HG02571 (cell line): ENCODE data around the gene INSM2.

Experiments used
- ATAC-seq: cut with Tn5 transposase; IDR thresholded peaks from one replicate; pipeline ENCODE4 v1.9.1; 2021; ENCODE audit warnings: mild to moderate bottlenecking, moderate library complexity; ENCODE audit not compliant: unreplicated experiment

The INSM2 gene

GRCh38 chr14:35539969-35540368, 6.0 kb downstream of the INSM2 start:
- no peak for ATAC-seq

- no peak for ATAC-seq
Observed at GRCh38 chr14:35543006-35543405, 9.0 kb downstream of the INSM2 start.

DNA sequence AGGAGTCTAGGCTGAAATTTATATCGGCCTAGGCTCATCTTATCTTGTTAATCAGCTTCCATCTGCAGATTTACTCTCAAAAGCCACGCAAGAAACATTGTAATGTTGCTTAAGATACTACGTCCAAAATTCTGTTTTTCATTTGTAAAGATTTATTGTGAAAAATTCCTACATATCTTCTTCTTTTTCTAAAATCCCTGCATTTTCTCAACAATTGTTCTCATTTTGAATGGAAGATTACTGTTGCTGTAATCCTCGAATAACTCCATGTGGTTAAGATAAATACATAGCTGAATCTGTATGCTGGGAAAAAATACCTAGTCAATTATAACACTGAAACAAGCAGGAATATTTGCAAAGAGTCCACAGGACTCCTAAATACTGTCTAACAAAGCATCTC, 15.6 kb downstream of the INSM2 start:
- ATAC-seq, result no peak

DNA sequence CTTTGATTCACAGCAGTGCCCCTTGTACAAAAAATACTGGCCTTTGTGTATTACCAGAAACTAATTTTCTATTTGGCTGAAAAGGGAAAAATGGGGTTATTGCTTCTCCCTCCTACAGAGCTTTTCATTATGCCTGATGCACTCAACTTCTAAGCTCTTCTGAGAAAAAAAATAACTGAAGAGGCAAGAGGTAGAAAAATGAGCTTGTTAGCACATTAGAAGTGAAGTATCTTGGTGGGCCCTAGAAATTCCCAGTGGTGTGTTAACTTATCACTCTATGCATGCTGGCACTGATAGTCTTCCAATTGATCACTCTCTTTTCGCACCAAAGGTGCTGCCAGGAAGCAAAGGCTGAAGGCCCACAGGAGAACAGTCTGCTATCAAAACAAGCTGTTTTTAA, 17.1 kb downstream of the INSM2 start:
- no peak for ATAC-seq

DNA sequence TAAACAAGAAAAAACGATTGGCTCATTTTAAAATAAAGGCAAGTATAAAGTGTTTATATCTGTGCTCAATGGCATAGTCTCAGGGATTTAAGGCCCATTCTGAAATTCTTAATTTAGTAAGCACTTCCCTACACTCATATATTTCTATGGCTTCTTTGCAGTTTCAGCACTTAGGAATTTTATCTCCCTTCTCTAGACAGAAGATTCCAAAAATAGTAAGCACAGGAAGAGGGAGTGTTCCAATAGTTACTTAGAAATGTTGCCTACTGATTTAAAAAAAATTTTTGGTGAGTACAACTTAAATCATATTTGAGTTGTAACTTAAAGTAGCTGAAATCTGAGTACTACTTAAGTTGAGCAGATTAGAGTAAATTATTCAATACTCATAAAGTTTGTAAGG, 19.8 kb downstream of the INSM2 start:
- ATAC-seq, result no peak

DNA sequence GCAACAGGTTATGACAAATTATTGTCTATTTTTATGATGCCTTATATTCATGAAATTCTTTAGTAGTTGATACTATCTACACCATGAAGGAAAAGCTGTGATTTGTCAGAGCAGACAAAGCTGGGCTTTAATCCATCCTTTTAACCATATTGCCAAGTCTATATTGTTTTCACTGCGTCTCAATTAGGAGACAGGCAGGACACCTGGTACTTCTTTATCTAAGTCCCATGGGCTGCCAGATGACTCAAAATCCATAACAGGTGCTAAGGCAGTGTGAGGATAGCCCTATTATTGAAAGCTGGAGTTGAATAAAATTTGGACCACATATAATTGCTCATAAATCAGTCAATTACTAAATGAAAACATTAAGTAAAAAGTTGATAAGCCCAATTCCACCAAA, 22.6 kb downstream of the INSM2 start:
- no peak for ATAC-seq

DNA sequence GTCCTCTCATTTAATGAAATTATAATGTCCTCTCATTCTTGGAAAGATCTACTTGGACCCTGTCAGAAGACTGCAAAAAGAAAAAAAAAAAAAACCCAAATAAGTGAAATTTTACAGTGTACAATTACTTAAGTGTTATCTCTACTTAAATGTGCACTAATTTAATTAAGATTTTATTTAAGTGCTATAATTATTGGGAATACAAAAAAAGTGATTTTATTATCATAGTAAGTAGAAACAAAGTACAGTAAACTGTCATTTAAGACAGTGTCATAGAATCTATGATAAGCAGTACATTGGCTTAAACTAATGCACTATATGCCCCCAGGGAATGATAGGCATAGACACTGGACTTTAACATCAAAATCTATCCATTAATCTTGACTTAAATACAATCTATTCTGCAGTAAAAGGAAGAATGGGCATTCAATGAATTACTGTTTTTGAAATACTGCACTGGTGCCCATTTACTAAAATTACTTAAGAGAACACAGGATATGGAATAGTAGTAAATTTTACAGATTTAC, 23.3 kb downstream of the INSM2 start:
- ATAC-seq, result no peak

DNA sequence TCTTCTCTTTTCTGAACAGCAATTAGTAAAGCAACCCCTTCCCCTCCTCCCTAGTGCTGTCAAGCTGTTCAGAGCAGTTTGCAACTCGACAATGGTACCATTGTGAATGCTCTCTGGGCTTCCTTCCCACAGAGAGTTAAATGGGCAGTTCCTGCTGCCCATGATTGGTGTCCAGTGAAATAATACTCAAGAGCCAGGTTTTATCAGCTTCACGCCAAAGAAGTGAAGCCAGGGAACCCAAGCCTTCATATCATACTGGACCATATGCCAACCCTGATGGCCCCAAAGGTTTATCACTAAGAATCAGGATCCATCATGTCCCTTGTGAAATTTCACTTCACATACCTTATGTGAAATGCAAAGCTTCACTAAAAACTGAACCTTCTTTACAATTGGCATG, 24.7 kb downstream of the INSM2 start:
- no peak for ATAC-seq

- ATAC-seq, result no peak
Observed at GRCh38 chr14:35565871-35566464, 32.0 kb downstream of the INSM2 start.

- no peak for ATAC-seq
Observed at GRCh38 chr14:35571598-35571997, 37.6 kb downstream of the INSM2 start.

DNA sequence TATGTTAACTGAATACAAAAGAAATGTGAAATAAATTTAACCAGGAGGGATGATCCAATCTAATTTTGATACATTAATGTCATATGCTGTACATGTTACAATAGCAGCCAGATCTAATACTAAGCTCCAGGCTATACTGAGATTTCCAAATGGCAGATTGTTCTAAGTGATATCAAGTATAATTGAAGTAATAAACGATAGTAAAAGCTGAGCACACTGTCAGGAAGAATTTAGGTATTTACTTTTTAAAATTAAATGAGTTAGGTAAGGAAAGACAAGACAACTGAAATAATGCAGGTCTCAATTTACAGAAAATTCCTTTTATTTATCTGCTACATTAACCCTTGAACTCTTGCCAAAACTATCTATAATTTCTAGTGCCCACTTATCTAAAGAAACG, 39.9 kb downstream of the INSM2 start:
- no peak for ATAC-seq

DNA sequence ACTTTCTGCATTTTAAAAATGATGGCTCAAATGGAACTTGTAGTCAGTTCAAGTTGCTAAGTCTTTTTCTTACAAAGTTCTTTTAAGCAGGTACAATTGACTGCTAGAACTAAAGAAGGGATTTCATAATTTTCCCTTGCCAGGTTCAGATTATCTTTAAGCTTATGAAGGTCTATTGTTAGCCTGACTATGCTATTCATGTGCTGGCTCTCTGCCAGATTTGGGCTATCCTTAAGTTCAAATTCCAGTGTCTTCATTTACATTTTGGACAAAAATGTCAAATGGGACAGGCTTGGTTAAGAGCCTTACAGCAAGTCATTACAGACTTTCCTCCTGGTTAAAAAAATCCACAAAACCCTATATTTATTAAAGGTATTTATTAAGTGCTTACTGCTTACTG, 42.3 kb downstream of the INSM2 start:
- no peak for ATAC-seq

- ATAC-seq, result no peak
Observed at GRCh38 chr14:35576856-35577255, 42.9 kb downstream of the INSM2 start.

- ATAC-seq, result no peak
Observed at GRCh38 chr14:35578135-35578534, 44.2 kb downstream of the INSM2 start.

DNA sequence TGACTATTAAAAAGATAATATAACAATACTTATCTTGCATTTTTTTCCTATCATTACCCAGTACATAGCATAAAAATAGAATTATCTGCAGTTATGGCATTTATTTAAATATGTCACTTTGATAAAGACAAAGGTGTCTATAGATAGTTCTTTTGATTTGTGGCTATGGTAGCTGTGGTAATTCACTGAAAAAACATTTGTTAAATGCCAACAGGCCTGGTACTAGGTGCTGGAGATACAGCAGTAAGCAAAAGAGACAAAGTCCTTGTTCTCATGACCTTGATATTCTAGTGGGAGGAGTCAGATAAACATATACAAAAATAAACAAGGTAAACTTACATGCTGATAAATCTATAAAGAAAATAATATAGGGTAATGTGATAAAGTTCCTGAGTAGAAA, 44.7 kb downstream of the INSM2 start:
- no peak for ATAC-seq
